T-helper 2 cell treated with Interferon-gamma antibody and Interleukin-4, amounts not matched to agents 5 μg/mL and 100 μg/mL, for 36 hours (primary cell): Measurements from ENCODE around the gene EDA2R.

Source experiments
- DNase-seq: peaks from one replicate; pipeline ENCODE4 v3.0.0; 2021; ENCODE audit warnings: low spot score
- H3K27ac Mint-ChIP-seq: one replicate; pipeline ENCODE4 v1.8.0; 2021; ENCODE audit warnings: mild to moderate bottlenecking, mixed read lengths
- H3K27me3 Mint-ChIP-seq: one replicate; pipeline ENCODE4 v1.8.0; 2021; ENCODE audit warnings: low read depth, mixed read lengths
- H3K36me3 Mint-ChIP-seq: one replicate; pipeline ENCODE4 v1.8.0; 2021; ENCODE audit warnings: low read depth, mixed read lengths
- H3K4me1 Mint-ChIP-seq: one replicate; pipeline ENCODE4 v1.8.0; 2021; ENCODE audit warnings: low read depth, mixed read lengths
- H3K4me3 Mint-ChIP-seq: one replicate; pipeline ENCODE4 v1.8.0; 2022; ENCODE audit warnings: mild to moderate bottlenecking, moderate library complexity, mixed read lengths
- H3K9me3 Mint-ChIP-seq: one replicate; pipeline ENCODE4 v1.8.0; 2021; ENCODE audit warnings: mixed read lengths

EDA2R gene

DNA sequence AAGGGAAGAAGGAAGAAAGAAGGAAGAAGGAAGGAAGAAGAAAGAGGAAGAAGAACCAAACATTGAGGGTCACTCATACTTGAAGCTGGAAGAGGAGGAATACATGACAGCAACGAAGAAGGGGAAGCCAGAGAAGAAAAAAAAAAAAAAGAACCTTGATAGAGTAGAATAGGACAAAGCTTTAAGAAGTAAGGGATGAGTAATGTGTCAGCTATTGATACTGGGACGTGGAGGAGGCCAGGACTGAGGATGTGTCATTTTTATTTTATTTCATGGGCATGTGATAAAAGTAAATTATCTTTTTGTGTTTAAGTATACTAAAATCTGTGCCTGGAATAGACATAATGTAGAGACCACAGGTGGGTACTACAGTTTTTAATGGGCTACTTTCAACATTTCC lies 6.4 kb downstream of the EDA2R start:
- Mint-ChIP-seq H3K4me3 (no peak overlapping the region), H3K9me3 (peaks cover 5% of the 10 kb centered on the region), H3K27ac (no peak overlapping the region), H3K27me3 (no peaks in the 10 kb centered on the region), H3K36me3 (peaks cover 7% of the 10 kb centered on the region), H3K4me1 (peaks cover 10% of the 10 kb centered on the region)
- DNase-seq, result no peak

GRCh38 chrX:66625525-66625924 lies 13.4 kb downstream of the EDA2R start:
- H3K36me3 Mint-ChIP-seq, result peaks cover 3% of the 10 kb centered on the region
- peaks cover 5% of the 10 kb centered on the region for H3K4me1 Mint-ChIP-seq
- H3K9me3 Mint-ChIP-seq, result peaks cover 5% of the 10 kb centered on the region
- H3K27ac Mint-ChIP-seq, result no peak overlapping the region
- no peaks in the 10 kb centered on the region for H3K27me3 Mint-ChIP-seq
- H3K4me3 Mint-ChIP-seq, result no peak overlapping the region
- DNase-seq, result no peak

DNA sequence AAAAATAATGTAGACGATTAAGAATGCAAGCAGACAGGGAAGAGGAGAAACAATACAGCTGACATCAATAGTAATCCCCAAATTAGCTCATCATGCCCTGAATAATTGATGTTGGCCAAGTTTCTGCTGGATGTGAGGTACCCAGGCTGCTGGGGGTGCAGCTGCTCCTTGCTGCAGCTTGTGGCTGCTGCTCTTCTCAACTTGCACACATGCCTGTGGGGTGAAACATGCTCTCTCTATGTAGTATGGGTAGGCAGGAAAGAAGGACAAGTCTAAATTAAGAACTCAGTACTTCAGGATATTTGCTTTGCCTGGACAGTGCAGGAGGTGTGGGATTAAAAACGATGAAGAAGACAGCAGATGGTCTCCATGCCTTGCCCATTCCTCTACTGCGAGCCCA lies 16.7 kb downstream of the EDA2R start:
- no peaks in the 10 kb centered on the region for H3K27me3 Mint-ChIP-seq
- no peak overlapping the region for H3K4me3 Mint-ChIP-seq
- no peaks in the 10 kb centered on the region for H3K36me3 Mint-ChIP-seq
- DNase-seq, result no peak
- H3K9me3 Mint-ChIP-seq, result no peaks in the 10 kb centered on the region
- H3K4me1 Mint-ChIP-seq, result no peaks in the 10 kb centered on the region
- H3K27ac Mint-ChIP-seq, result no peak overlapping the region

GRCh38 chrX:66616944-66617343 lies 21.9 kb downstream of the EDA2R start:
- H3K36me3 Mint-ChIP-seq, result peaks cover 8% of the 10 kb centered on the region
- H3K27me3 Mint-ChIP-seq, result no peaks in the 10 kb centered on the region
- DNase-seq, result no peak
- no peak overlapping the region for H3K27ac Mint-ChIP-seq
- no peak overlapping the region for H3K4me3 Mint-ChIP-seq
- H3K4me1 Mint-ChIP-seq, result no peaks in the 10 kb centered on the region
- no peaks in the 10 kb centered on the region for H3K9me3 Mint-ChIP-seq

DNA sequence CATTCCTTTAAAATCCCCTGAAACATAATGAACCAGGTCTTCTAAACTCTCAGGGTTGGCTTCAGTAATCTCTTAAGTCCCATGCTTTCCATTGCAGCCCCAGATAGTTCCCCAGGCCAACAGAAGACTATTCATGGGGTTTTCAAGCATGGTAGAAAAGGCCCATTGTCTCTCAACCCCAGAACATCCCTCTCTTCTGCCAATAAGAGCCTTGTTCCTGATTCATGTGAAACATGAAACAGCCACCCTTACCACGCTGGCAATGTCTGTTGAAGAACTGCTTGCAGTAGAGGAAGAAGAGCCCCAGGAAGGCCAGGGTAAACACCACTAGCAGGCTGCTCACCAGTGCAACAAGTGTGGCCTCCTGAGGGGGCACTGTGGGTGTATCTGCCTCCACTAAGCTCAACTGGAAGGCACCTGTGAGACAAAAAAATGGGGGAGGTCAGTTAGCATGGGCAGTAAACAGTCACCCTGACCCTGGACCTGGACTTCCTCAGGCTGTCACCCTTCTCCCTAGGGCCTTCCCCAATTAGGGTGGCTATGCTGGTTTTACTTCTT lies 36.4 kb downstream of the EDA2R start:
- H3K27ac Mint-ChIP-seq, result no peak overlapping the region
- no peaks in the 10 kb centered on the region for H3K27me3 Mint-ChIP-seq
- H3K4me3 Mint-ChIP-seq, result no peak overlapping the region
- peaks cover 5% of the 10 kb centered on the region for H3K36me3 Mint-ChIP-seq
- no peaks in the 10 kb centered on the region for H3K4me1 Mint-ChIP-seq
- H3K9me3 Mint-ChIP-seq, result no peaks in the 10 kb centered on the region
- no peak for DNase-seq

- Mint-ChIP-seq H3K27me3 (no peaks in the 10 kb centered on the region), H3K9me3 (no peaks in the 10 kb centered on the region), H3K4me1 (no peaks in the 10 kb centered on the region), H3K36me3 (peaks cover 5% of the 10 kb centered on the region), H3K27ac (no peak overlapping the region), H3K4me3 (no peak overlapping the region)
- no peak for DNase-seq
Measured at GRCh38 chrX:66601522-66601921, 37.4 kb downstream of the EDA2R start.

DNA sequence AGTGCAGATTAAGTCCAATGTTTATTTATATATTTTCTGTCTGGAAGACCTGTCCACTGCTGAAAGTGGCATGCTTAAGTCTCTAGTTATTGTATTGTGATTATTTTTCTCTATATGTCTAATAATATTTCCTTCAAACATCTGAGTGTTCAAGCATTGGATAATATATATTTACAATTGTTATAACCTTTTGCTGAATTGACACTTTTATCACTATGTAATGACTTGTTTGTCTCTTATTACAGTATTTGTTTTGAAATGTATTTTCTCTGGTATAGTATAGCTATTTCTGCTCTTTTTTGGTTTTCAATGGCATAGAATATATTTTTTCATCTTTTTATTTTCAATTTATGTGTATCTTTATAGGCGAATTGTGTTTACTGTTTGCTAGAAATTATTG lies 59.7 kb downstream of the EDA2R start:
- no peak overlapping the region for H3K4me3 Mint-ChIP-seq
- H3K9me3 Mint-ChIP-seq, result peaks cover under 1% of the 10 kb centered on the region
- H3K27ac Mint-ChIP-seq, result no peak overlapping the region
- no peaks in the 10 kb centered on the region for H3K36me3 Mint-ChIP-seq
- DNase-seq, result no peak
- H3K4me1 Mint-ChIP-seq, result no peaks in the 10 kb centered on the region
- H3K27me3 Mint-ChIP-seq, result no peaks in the 10 kb centered on the region

- Mint-ChIP-seq H3K36me3 (no peaks in the 10 kb centered on the region), H3K9me3 (no peaks in the 10 kb centered on the region)
- no peak for DNase-seq
Measured at GRCh38 chrX:66553973-66554372, 84.9 kb downstream of the EDA2R start.

DNA sequence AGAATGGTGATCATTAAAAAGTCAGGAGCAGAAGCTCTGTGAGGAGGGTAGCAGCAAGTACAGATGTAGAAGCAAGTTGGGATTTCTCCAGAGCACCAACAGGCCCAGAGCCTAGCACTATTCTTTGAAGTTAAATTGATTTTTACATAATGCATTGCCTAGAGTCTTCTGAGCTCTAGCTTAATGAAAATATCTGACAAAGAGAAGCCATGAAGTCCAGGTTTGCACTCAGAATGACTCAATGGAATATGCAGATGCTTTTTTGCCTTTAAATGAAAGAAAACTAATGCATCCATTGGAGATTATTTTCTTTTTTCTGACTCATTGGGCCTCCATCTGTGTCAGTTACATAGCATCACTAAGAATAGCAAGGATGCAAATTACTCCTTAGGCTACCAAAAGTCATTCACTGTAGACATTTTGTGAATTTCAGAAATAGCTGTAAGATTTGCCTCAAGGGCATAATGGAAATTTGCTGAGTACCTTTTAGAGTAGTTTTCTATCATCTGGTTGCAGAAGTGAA lies 91.0 kb downstream of the EDA2R start:
- Mint-ChIP-seq H3K27me3 (no peaks in the 10 kb centered on the region), H3K9me3 (no peaks in the 10 kb centered on the region), H3K4me3 (no peak overlapping the region), H3K4me1 (no peaks in the 10 kb centered on the region), H3K27ac (no peak overlapping the region), H3K36me3 (no peaks in the 10 kb centered on the region)
- DNase-seq, result no peak

More at GRCh38 chrX:66553973-66554372, 84.9 kb downstream of the EDA2R start:
- H3K27ac Mint-ChIP-seq, result no peak overlapping the region
- H3K4me3 Mint-ChIP-seq, result no peak overlapping the region
- no peaks in the 10 kb centered on the region for H3K27me3 Mint-ChIP-seq
- H3K4me1 Mint-ChIP-seq, result no peaks in the 10 kb centered on the region
